Glutamatergic neuron (in vitro differentiated cells): ENCODE results near the gene GRB10. TPM values are rescaled to one million over a fixed set of nuclear protein-coding genes. Genes with fewer than 3 reads are reported as not detected.
A peak's percentile ranks its signal among the peaks of the same experiment; 100 is the strongest.

Experiments used
- DNase-seq: peaks from one replicate; pipeline ENCODE4 v3.0.0; 2022
- H3K27ac Mint-ChIP-seq: one replicate; pipeline ENCODE4 v1.8.0; 2020; ENCODE audit warnings: mild to moderate bottlenecking, mixed read lengths, inconsistent platforms; ENCODE audit not compliant: unreplicated experiment
- H3K27me3 Mint-ChIP-seq: one replicate; pipeline ENCODE4 v1.8.0; 2020; ENCODE audit warnings: mild to moderate bottlenecking, moderate library complexity, mixed read lengths, inconsistent platforms; ENCODE audit not compliant: unreplicated experiment
- H3K36me3 Mint-ChIP-seq: one replicate; pipeline ENCODE4 v1.8.0; 2020; ENCODE audit warnings: mild to moderate bottlenecking, mixed read lengths, inconsistent platforms; ENCODE audit not compliant: unreplicated experiment
- H3K4me1 Mint-ChIP-seq: one replicate; pipeline ENCODE4 v1.8.0; 2020; ENCODE audit warnings: mild to moderate bottlenecking, low read depth, mixed read lengths, inconsistent platforms; ENCODE audit not compliant: unreplicated experiment
- H3K4me3 Mint-ChIP-seq: one replicate; pipeline ENCODE4 v1.8.0; 2020; ENCODE audit warnings: mild to moderate bottlenecking, mixed read lengths, inconsistent platforms; ENCODE audit not compliant: unreplicated experiment
- H3K9me3 Mint-ChIP-seq: one replicate; pipeline ENCODE4 v1.8.0; 2020; ENCODE audit warnings: mild to moderate bottlenecking, moderate library complexity, mixed read lengths, inconsistent platforms; ENCODE audit not compliant: unreplicated experiment
- total RNA-seq: library from RNA; stranded (reverse); fragmentation: NEBNext Ultra II Directional; extraction: Animal tissue kit (Norgen Biotek cat#: 25700); gene quantifications from one replicate; pipeline ENCODE4 v1.2.1, GENCODE V29; 2021; ENCODE audit not compliant: unreplicated experiment
- TF ChIP-seq, protein P1 (sequence below): fragments of 200-600 bp; sonication (generic); IDR thresholded peaks from one replicate; pipeline ENCODE4 v1.5.0; 2021; ENCODE audit not compliant: partially characterized antibody, unreplicated experiment

The GRB10 gene
- total RNA-seq, 1 donor from 2014 or later = 182 TPM

DNA sequence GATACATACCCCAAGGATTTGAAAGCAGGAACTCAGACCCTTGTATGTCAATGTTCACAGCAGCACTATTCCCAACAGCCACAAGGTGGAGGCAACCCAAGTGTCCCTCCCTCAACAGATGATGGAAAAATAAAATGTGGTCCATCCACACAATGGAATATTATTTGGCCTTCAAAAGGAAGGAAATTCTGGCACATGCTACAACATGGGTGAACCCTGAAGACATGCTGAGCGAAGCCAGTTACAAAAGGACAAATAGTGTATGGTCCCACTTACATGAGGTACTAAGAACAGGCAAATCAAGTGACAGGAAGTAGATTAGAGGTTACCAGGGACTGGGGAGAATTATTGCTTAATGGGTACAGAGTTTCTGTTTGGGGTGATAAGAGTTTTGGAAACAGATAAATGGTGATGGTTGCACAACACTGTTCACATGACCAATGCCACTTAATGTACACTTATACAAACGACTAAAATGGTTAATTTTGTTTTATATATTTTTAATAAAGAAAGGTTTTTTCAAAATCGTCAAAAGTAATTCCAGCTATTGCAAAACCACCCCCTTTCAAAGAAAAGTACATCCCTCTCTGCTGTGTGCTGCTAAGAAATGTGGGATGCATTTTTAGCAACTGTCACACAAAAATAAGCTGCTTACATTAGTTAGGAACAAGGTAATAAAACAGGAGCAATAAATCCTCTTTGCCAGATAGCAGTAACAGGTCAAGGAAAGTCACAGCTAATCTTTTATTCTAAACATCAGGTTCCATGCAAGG lies 85.7 kb downstream of the GRB10 start:
- no peak for DNase-seq
- Mint-ChIP-seq H3K36me3 (peaks cover 5% of the 10 kb centered on the region), H3K27me3 (no peaks in the 10 kb centered on the region), H3K4me1 (peaks cover 8% of the 10 kb centered on the region), H3K9me3 (peaks cover 3% of the 10 kb centered on the region), H3K4me3 (no peak overlapping the region), H3K27ac (no peak overlapping the region)
- TF ChIP-seq, protein P1, sequence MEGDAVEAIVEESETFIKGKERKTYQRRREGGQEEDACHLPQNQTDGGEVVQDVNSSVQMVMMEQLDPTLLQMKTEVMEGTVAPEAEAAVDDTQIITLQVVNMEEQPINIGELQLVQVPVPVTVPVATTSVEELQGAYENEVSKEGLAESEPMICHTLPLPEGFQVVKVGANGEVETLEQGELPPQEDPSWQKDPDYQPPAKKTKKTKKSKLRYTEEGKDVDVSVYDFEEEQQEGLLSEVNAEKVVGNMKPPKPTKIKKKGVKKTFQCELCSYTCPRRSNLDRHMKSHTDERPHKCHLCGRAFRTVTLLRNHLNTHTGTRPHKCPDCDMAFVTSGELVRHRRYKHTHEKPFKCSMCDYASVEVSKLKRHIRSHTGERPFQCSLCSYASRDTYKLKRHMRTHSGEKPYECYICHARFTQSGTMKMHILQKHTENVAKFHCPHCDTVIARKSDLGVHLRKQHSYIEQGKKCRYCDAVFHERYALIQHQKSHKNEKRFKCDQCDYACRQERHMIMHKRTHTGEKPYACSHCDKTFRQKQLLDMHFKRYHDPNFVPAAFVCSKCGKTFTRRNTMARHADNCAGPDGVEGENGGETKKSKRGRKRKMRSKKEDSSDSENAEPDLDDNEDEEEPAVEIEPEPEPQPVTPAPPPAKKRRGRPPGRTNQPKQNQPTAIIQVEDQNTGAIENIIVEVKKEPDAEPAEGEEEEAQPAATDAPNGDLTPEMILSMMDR = peak; percentile 64

DNA sequence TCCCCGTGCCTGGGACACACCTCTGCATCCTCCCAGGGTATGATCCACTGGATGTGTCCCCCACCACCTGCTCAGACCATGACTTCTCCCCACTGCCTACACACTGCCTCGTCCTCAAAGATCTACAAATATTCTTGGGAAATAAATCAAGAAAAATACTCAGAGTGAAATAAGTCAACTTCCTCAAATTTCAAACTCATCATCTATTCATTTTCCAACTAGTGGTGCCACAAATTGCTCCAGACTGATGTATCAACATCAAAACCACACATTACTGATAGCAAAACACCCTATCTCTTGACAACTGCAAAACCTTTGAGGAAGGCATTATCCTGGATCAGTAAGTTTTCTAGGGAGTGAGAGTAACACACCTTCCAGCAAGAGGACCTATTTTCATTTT lies 87.7 kb downstream of the GRB10 start:
- no peak for DNase-seq
- Mint-ChIP-seq H3K9me3 (peaks cover 3% of the 10 kb centered on the region), H3K36me3 (peaks cover 5% of the 10 kb centered on the region), H3K4me1 (peaks cover 8% of the 10 kb centered on the region), H3K27me3 (no peaks in the 10 kb centered on the region), H3K4me3 (no peak overlapping the region), H3K27ac (no peak overlapping the region)
- TF ChIP-seq, protein P1 = no peak

DNA sequence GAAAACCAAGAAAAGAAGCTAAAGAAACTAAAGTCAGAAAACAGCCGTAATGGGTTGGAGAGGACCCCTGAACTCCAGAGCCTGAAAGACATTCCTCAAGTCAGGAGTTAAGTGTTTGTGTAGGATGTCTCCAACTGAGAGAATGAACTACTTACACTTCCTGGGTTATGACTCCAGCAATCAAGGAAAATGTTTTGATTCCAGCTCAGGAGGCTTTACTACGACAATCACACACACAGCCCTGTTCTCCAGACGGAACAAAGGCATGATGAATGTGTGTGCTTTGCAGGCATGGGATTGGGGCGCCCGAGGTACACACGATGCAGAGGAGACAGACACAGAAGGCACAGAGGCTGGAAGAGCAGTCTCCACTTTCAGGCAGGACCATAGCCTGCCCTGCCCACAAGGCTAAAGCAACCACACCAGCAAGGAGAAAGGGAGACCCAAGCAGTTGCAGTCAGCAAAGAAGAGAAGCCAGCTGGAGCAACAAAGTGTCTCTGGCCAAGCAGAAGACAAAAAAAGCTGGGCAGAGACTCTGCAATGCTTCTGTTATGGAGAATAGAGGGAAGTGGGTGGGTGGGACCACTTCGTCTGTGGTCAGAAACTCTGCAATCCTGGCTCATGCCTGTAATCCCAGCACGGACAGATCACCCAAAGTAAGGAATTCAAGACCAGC lies 89.1 kb downstream of the GRB10 start:
- Mint-ChIP-seq H3K27me3 (no peaks in the 10 kb centered on the region), H3K4me1 (peaks cover 14% of the 10 kb centered on the region), H3K9me3 (peaks cover 3% of the 10 kb centered on the region), H3K36me3 (peaks cover 5% of the 10 kb centered on the region), H3K27ac (no peak overlapping the region), H3K4me3 (no peak overlapping the region)
- TF ChIP-seq, protein P1 = no peak
- no peak for DNase-seq

- Mint-ChIP-seq H3K4me1 (peaks cover 26% of the 10 kb centered on the region), H3K36me3 (peaks cover 7% of the 10 kb centered on the region), H3K27ac (no peak overlapping the region), H3K9me3 (peaks cover 11% of the 10 kb centered on the region), H3K27me3 (peaks cover 6% of the 10 kb centered on the region), H3K4me3 (no peak overlapping the region)
- TF ChIP-seq, protein P1 = no peak
- peak; percentile 54 for DNase-seq
These were observed 92.1 kb downstream of the GRB10 start for GRCh38 chr7:50690541-50691011.

GRCh38 chr7:50688226-50688590 lies 94.5 kb downstream of the GRB10 start:
- no peak for DNase-seq
- Mint-ChIP-seq H3K4me1 (peaks cover 25% of the 10 kb centered on the region), H3K36me3 (peaks cover 7% of the 10 kb centered on the region), H3K9me3 (peaks cover 9% of the 10 kb centered on the region), H3K4me3 (peak overlapping the region; percentile 48), H3K27ac (peak overlapping the region; percentile 89), H3K27me3 (peaks cover 6% of the 10 kb centered on the region)
- TF ChIP-seq, protein P1 = no peak
